GM20000 (cell line): ENCODE data around the gene HIVEP3.

ENCODE experiments used
- DNase-seq: peaks from one replicate; pipeline ENCODE4 v3.0.0; 2012; ENCODE audit warnings: low spot score
- CTCF ChIP-seq: IDR thresholded peaks from 2 replicates; pipeline ENCODE4 v1.5.1; 2012; ENCODE audit warnings: mild to moderate bottlenecking, control low read depth; ENCODE audit errors: extremely low read depth, missing control alignments

The HIVEP3 gene

GRCh38 chr1:41726899-41727748 is 191.6 kb downstream of the HIVEP3 start:
- peak; percentile 27 for TF ChIP-seq CTCF
- DNase-seq, result peak; percentile 64

GRCh38 chr1:41726292-41726691 is 192.4 kb downstream of the HIVEP3 start:
- TF ChIP-seq CTCF, result no peak
- no peak for DNase-seq

- no peak for TF ChIP-seq CTCF
- DNase-seq, result no peak
These were observed 193.8 kb downstream of the HIVEP3 start for GRCh38 chr1:41724926-41725325.

- no peak for TF ChIP-seq CTCF
- no peak for DNase-seq
These were observed 194.5 kb downstream of the HIVEP3 start for GRCh38 chr1:41724248-41724647.

GRCh38 chr1:41723786-41724185 is 194.9 kb downstream of the HIVEP3 start:
- TF ChIP-seq CTCF, result no peak
- no peak for DNase-seq

GRCh38 chr1:41722184-41722583 is 196.5 kb downstream of the HIVEP3 start:
- no peak for TF ChIP-seq CTCF
- DNase-seq, result no peak

GRCh38 chr1:41720861-41721410 is 197.8 kb downstream of the HIVEP3 start:
- DNase-seq, result peak; percentile 32
- TF ChIP-seq CTCF, result no peak
